ENCODE results near the gene ARSG. TPM values are rescaled to one million over a fixed set of nuclear protein-coding genes. Genes with fewer than 3 reads are reported as not detected.
"Not testable (repeated sequence)": the region's sequence is repeated elsewhere in the genome, so short reads cannot be mapped to it uniquely, and the experiment has no call there.

Gene ARSG
- total and polyA plus RNA-seq, 10 of the 15 experiments (the other 5 are each of a cell fraction or from before 2014, with no cell fraction given) = 2.9 to 13.5 (median 7.6) TPM

- TF ChIP-seq PRDM15 (CRISPR knock-in tag; IDR thresholded peaks at IDR 0.05) = no peak
- no peak for TF ChIP-seq SIN3A (IDR thresholded peaks at IDR 0.05; ENCODE audit: low read depth, low read length)
- TF ChIP-seq ASH2L (IDR thresholded peaks at IDR 0.05; ENCODE audit: borderline replicate concordance, low read depth) = no peak
- TF ChIP-seq EED (IDR thresholded peaks at IDR 0.05; ENCODE audit: low read depth) = no peak
- TF ChIP-seq, protein P1, sequence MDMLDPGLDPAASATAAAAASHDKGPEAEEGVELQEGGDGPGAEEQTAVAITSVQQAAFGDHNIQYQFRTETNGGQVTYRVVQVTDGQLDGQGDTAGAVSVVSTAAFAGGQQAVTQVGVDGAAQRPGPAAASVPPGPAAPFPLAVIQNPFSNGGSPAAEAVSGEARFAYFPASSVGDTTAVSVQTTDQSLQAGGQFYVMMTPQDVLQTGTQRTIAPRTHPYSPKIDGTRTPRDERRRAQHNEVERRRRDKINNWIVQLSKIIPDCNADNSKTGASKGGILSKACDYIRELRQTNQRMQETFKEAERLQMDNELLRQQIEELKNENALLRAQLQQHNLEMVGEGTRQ (IDR thresholded peaks at IDR 0.05; ENCODE audit: borderline replicate concordance, low read depth, low read length) = no peak
- TF ChIP-seq PAX5 (IDR thresholded peaks at IDR 0.05; ENCODE audit: borderline replicate concordance, low read depth, low read length) = no peak
- no peak for TF ChIP-seq HDGF (IDR thresholded peaks at IDR 0.05)
- TF ChIP-seq RCOR1 (conservative IDR thresholded peaks at IDR 0.05; ENCODE audit: low read depth, low read length) = no peak
- no peak for TF ChIP-seq SUPT20H (IDR thresholded peaks at IDR 0.05; ENCODE audit: borderline replicate concordance, control insufficient read depth, low read depth, low read length)
- TF ChIP-seq, protein P2, sequence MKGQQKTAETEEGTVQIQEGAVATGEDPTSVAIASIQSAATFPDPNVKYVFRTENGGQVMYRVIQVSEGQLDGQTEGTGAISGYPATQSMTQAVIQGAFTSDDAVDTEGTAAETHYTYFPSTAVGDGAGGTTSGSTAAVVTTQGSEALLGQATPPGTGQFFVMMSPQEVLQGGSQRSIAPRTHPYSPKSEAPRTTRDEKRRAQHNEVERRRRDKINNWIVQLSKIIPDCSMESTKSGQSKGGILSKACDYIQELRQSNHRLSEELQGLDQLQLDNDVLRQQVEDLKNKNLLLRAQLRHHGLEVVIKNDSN (IDR thresholded peaks at IDR 0.05; ENCODE audit: borderline replicate concordance, extremely low read length, insufficient read depth, low read depth, low read length) = no peak
Observed at GRCh38 chr17:68352041-68352440, 60.7 kb downstream of the ARSG start (continued).

DNA sequence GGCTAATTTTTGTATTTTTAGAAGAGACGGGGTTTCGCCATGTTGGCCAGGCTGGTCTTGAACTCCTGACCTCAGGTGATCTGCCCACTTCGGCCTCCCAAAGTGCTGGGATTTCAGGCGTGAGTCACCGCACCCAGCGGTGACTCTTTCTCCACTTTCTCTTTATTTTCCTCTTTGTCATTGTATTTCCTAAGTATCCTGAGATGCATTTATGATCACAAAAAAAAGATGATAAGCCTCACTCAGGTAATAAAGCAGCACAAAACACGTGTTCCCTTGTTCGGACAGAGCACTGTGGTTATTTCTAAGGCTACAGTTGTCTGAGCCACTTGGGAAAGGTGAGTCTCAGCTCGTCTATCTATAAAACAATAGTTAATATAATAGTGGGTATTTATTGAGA lies 61.4 kb downstream of the ARSG start:
- DNase-seq (ENCODE audit: low read depth, low spot score); H4K20me1 ChIP-seq (ENCODE audit: control insufficient read depth, insufficient read depth); in situ Hi-C loops (cut with MboI); H3K79me2 ChIP-seq (ENCODE audit: control insufficient read depth, insufficient read depth, low read length); H3K27ac ChIP-seq (ENCODE audit: control insufficient read depth, insufficient read depth); H3K36me3 ChIP-seq (ENCODE audit: control insufficient read depth in 2 of 2, insufficient read depth in 2 of 2, low read length in 1 of 2); BruUV-seq (replicated peaks); H3K4me3 ChIP-seq; H3K27me3 ChIP-seq (replicated peaks in 1 of 2; ENCODE audit: control insufficient read depth in 2 of 2, insufficient read depth in 2 of 2, low read length in 1 of 2); intact Hi-C loops (cut with micrococcal nuclease; ENCODE audit: unreplicated experiment); H3K9me3 ChIP-seq (replicated peaks; ENCODE audit: control insufficient read depth, insufficient read depth, low read length); FAIRE-seq; H2AFZ ChIP-seq (ENCODE audit: control insufficient read depth, low read depth, low read length); RAD21 ChIA-PET (ENCODE audit: unreplicated experiment); POLR2A ChIA-PET; H3K9ac ChIP-seq (ENCODE audit: control insufficient read depth, insufficient read depth, low read length); ATAC-seq; H3K4me2 ChIP-seq (ENCODE audit: control insufficient read depth, insufficient read depth): not testable (repeated sequence)
- peaks cover 16% of the 10 kb centered on the region for H3K4me1 ChIP-seq (ENCODE audit: control insufficient read depth, insufficient read depth, low read length)
- WGBS (ENCODE audit: insufficient coverage, insufficient replicate concordance, low lambda C conversion rate, missing lambda C conversion rate) = 81% methylated on average over 9 of the region's 9 CpGs
- CTCF ChIA-PET = interaction anchor here (0.6 kb wide), 1 partner anchor 44 kb away, joined by 3 read pairs; no protein-coding TSS in a partner anchor
- SMC1A ChIA-PET (ENCODE audit: uncharacterized antibody, unreplicated experiment) = interaction anchor here (0.6 to 0.7 kb wide), 2 partner anchors 30 to 46 kb away, joined by 3 read pairs; no protein-coding TSS in a partner anchor
